Stomach (tissue), 4 donors: Measurements from ENCODE around the gene PLA2G4A.

ENCODE experiments used
- CTCF ChIP-seq, 7 experiments: fragments of 450-650 bp in 4 of 7; fragments of 200-600 bp in 3 of 7; sonication (generic) in 3 of 7; IDR thresholded peaks; one replicate each; pipeline ENCODE4 v1.5.1; 2016 to 2019; ENCODE audit warnings: antibody characterized with exemption in 7 of 7, control low read depth in 2 of 7, mild to moderate bottlenecking in 1 of 7
- POLR2A ChIP-seq, 4 donors: fragments of 450-650 bp; IDR thresholded peaks; one replicate each; pipeline ENCODE4 v1.6.1; 2016; ENCODE audit warnings: antibody characterized with exemption in 4 of 4, control low read depth in 2 of 4, mild to moderate bottlenecking in 1 of 4, moderate library complexity in 1 of 4

- TF ChIP-seq CTCF (IDR thresholded peaks at IDR 0.05) (no peak), POLR2A (IDR thresholded peaks at IDR 0.05) (no peak)
These were observed 35.2 kb upstream of the PLA2G4A start for GRCh38 chr1:186793582-186793927.
